Cerebellar nuclear complex (tissue), 1 donor: ENCODE data around the gene C9orf50.
"Not testable (repeated sequence)": the region's sequence is repeated elsewhere in the genome, so short reads cannot be mapped to it uniquely, and the experiment has no call there.

Experiments used
- DNase-seq, 2 experiments: peaks; one replicate each; lab custom pipeline; 2025; lab: John Stamatoyannopoulos, UW

Gene C9orf50

DNA sequence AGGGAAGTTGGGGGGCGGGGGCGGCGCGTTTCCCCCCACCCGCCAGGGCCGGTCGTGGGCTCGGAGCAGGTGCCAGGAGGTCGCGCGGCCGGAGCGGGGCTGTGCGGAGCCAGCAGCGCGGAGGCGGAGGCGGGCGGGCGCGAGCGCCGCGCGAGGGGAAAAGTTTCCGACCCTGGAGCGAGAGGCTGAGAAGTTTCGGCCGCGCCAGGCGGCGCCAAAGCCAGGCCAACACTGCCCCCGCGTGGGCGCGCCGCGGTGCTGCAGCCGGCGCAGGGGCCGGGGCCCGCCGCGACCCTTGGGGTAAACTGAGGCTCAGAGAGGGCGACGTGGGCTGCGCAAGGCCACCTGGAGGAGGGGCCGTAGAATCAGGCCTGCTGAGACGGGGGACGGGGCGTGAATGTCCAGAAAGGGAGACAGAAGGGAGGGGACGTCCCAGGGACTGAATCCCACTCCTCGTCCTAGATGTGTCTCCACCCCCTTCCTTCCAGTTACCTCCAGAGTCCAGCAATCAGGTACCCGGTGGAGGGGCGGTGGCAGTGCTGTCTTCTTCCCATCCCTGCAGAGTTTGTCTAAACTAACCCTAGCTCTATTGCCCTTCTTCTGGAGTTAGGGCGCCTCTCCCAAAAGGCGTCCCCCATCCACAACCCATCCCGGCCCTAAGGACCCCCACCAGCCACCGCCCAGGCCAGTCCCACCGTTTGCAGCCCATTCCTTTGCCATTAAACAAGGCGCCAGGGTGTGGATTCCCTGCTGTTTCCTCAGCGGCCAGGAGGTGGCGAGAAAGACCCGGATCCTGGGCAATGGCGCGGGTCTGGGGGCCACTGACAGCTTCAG is 10.2 kb downstream of the C9orf50 start:
- no peak for DNase-seq

- no peak for DNase-seq
Measured at GRCh38 chr9:129610213-129610472, 10.8 kb downstream of the C9orf50 start.

- DNase-seq: no peak
Measured at GRCh38 chr9:129609486-129610212, 11.3 kb downstream of the C9orf50 start.

DNA sequence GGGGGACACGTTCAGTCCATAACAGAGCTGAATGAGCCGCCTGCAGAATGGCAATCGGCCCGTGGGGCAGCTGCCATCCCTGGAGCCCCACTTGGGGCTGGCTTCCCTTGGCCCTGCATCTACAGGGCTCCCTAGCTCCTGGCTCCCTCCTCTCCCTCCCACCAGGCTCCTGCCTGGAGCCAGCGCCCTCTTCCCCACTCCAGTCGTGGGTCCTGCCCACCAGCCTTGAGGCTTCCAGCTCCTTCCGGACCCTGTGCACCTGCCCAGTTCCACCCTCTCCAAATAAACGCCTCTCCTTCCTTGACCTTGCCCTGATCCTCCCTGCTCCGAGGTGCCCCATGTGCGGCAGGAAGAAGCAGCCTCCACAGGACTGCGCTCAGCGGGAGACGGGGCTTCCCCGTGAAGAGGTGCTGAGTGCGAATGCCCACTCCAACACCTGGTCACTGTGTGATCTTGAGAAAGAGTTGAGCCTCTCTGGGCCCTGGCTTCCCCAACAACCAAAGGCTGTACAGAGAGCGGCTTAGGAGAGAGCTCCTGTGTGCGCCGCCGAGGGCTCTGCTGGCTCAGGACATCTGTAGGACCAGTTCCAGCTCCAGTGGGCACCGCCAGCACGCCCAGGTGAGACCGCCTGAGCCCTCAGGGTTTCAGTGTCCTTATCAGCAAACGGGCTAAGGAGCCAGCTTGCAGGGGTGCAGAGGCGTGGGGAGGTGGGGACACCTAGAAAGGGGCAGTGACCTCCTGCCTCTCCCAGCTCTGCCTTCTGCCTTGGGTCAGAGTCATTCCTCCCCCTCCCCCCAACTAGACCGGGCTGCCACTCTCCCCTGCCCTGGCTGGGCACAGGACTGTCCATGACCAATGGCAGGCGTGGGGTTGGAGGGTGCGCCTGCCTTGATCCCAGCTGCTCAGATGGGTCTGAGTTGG is 12.1 kb downstream of the C9orf50 start:
- DNase-seq: no peak

DNA sequence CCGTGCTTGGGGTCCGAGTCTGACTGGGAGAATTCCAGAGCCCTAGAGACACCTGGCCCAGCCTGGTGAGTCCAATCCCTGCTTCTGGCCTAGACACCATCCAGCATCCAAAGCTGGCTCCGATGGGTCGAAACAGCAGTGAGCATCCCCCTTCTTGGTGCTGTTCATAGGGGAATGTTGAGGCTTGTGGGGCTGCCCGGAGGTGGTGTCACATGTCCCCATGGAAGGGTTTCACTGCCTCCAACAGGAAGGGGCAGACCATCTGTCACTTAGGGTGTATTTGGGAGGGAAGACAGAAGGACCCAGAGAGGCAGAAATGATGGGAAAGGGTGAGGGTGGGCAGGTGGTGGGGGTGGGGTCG is 13.9 kb downstream of the C9orf50 start:
- DNase-seq: no peak

DNA sequence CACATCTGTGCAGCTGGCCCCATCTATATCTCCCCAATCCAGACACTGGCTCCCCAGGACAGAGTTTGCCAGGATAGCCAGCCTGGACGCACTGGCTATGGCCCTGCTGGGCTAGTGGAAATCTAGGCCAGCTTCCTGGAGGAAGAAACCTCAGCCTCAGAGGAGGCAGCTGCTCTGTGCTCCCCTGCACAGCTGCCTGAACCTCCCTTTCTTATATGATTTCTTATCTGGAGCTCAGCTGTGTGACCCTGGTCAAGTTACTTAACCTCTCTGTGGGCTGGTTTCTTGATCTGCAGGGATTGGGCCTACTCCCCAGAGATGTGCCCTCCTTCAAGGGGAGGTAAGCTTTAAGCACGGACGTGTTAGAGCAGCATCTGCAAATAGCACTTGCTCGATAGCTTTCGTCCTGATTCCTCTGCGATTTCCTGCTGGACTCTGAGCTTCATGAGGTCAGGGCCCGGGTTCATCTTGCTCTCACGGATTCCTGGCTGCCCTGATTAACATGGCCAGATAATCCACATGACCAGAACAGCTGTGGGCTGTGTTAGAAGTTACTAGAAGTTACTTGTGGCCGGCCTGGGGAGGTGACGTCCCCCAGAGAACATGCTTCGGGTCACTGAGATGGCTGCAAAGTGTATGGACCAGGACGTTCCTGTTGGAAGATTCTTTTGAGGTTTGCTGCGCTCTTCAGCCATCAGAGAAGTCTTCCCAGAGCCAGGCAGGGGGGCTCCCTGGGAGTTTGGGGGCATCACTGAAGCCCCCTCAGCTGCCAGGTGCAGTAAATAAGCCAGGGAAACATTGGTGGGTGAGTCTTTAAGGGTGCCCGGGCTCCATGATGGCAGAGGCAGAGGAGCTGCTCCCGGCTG is 14.5 kb downstream of the C9orf50 start:
- DNase-seq: no peak

GRCh38 chr9:129604766-129605163 is 16.1 kb downstream of the C9orf50 start:
- no peak for DNase-seq

DNA sequence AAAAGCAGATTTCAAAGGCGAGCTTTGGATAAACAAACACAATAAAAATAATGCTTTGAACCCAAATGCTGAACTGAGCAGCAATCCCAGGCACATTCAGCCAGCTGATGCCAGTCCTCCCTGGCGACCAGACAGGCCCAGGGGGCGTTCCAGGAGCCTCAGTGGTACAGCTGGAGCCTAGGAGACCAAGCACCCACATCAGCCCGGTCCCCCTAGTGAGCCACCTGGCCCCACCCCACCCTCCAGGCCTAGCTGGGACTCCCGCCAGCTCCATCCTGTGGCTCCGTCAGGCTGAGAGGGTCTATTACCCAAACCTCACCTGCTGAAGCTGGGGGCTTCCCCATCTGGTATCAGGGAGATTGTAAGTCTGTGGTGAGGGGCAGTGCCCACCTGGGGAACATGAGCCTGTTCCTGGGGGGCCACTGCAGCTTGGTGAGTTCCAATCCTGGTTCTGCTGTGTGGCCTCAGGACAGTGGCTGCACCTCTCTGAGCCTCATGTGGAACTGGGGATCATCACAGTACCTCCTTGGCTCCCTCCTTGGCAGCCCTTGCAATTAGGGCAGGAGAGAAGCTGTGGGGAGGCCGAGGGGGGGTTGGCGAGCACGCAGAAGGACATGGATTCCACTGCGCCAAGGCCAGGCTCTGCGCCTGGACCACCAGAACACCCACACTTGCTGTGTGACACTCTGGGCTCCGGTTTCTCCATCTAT is 16.7 kb downstream of the C9orf50 start:
- DNase-seq: no peak

DNA sequence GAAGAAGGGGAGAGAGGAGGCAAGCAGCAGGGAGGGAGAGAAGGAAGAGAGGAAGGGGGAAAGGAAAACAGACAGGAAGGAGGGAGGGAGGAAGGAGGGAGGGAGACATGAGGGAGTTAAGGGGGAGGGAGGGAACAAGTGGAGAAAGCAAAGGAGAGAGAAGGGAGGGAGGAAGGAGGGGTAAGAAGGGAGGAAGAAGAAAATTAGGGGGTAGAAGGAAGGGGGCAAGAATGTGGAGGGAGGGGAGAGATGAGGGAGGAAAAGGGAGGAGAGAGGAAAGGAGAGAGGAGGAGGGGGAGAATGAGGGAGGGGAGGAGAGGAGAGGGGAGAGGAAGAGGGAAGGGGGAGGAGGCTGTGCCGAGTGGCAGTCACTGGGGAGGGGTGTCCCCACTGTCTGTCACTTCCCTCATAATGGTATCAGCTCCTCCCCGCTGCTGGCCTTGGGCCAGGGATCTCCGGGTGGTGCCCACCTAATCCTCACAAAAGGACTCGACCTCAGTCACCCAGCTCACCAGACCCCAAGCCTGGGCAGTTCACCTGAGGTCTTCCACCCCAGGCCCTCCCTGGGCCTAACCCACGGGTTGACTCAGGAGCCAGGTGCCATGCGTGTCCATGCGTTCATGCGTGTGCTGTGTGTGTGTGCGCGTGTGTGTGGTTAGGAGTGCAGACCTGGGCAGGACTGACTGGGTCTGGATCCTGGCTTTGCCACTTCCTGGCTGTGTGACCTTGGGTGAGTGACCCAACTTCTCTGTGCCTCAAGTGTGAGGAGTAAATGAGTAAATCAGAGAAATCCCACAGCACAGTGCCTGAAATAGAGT is 18.1 kb downstream of the C9orf50 start:
- no peak for DNase-seq

GRCh38 chr9:129601082-129601674 is 19.7 kb downstream of the C9orf50 start:
- no peak for DNase-seq

DNA sequence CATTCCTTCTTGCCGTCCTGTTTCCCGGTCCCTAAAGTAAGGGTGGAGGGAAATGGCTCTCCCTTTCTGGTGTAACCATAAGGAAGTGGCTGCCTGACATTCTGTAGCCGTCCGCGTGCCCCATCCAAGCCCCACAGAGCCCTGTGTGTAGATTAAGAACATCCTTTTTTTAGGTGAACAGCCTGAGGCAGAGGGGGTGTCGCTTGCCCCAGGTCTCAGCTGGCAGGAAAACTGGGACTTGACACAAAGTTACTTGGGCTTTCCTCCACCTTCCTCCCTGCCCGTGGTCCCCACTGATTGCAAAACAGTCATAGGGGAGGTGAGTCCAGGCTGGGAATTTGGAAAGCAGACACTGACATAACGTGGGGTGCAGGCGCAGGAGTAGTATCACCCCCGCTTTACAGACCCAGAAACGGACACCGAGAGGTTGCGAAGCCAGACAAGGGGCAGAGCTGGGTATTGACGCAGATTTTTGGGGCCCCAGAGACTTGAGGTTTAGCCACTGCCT is 22.8 kb downstream of the C9orf50 start:
- no peak for DNase-seq

DNA sequence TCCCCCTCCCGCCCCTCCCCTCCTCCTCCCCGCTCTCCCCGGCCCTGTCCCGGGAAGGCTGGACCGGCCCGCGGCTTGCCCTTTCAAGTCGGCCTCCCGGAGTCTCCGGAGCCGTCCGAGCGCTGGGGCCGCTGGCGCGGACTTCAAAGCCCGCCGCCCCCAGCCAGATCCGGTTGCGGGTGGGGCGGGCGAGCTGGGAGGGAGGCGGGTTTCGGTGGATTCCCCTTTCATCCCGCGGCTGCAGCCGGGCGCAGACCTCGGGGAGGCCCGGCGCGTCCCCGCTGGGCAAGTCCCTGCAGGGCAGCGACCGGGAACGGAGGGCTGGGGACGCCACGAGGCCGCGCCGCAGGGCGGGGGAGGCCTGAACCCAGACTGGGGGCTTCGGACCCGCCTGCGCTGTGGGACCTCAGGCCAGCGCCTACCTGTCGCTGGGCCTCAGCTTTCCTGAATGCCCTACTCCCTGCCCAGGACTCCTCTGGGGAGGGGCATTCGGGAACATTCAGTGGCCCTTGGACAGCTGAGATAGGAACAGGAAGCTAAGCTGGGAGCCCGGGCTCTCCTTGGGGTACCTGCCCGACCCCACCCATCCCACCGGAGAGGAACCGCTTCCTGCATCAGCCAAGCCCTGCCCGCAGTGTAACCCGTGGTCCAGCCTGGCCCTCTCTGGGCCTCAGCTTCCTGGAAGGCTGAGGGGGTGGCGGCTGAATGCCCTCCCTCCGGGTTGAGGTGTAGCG is 23.4 kb downstream of the C9orf50 start:
- DNase-seq: no peak

- no peak for DNase-seq
Measured at GRCh38 chr9:129596541-129597331, 24.2 kb downstream of the C9orf50 start.

DNA sequence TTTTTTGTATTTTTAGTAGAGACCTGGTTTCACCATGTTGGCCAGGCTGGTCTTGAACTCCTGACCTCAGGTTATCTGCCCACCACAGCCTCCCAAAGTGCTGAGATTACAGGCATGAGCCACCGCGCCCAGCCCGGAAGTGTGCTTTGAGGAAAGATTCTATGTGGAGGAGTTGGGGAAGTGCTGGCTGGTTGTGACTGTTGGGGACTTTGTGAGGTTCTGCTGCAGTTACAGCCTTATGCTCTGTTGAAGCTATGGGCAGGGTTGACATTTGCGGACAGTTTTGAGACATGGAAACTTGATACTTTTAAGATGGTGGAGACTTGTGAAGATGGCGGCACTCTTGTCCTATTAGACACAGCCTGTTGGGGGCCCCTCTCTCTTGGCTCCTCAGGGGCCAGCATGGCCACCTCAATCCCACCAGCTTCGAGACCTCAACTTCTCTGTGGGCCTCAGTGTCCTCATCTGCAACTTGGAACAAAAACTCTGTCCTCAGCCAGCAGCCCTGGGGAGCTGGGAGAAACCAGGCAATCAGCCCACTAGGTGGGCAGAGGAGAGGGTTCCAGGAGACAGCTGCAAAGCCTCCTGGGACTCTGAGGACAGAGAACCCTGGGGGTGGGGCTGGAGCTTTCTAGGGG is 24.9 kb downstream of the C9orf50 start:
- DNase-seq: no peak

DNA sequence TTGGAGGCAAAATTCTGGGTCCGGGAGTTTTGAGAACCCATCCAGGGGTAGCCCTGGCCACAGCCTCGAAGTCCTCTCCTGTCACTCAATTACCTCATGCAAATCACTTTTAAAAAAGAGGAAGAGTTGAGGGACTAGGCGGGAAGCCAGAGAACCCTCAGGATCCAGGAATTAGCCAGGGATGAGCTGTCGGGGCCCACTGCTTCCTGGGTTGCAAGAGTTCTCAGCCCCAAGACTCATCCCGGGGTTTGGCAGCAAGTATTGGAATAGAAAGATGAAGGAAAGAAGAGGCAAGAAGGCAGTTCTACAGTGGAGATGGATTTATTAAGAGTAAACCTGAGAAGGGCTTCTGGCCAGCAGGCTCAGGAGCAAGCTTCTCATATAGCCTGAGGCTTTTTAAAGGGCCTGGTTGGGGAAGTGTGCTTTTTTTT is 25.6 kb downstream of the C9orf50 start:
- no peak for DNase-seq

DNA sequence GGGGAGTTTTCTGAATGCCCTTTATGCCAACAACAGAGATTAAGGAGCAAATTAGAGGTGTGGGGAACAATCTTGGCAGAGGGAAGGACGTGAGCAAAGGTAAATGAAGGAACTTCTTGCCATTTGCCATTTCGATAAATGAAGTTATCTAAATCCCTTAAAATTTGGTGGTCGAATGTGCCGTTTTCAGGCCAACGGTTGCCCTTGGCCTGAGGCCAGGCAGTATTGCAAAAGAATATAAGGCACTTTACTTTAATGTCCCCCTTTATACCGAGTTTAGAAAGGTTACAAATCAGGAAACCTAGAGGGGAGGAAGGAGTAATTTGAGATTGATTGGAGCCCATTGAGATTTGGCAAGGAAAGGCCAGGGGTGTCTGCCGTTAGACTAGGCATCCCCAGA is 26.3 kb downstream of the C9orf50 start:
- no peak for DNase-seq

GRCh38 chr9:129592790-129593189 is 28.1 kb downstream of the C9orf50 start:
- DNase-seq: not testable (repeated sequence)
